GM23338 (cell line): ENCODE data around the gene CD59. TPM values are rescaled to one million over a fixed set of nuclear protein-coding genes. Genes with fewer than 3 reads are reported as not detected.

Experiments
- ATAC-seq: fragments of 200-7000 bp; cut with Tn5 transposase; 3 replicates; pipeline ENCODE4 v1.9.1; 2020
- DNase-seq: peaks from one replicate; pipeline ENCODE4 v3.0.0-alpha.2; 2015; ENCODE audit warnings: low spot score
- H2AFZ ChIP-seq: fragments of 200-600 bp; sonication (generic); 2 replicates; pipeline ENCODE4 v1.8.0; 2016; ENCODE audit warnings: antibody characterized with exemption, mild to moderate bottlenecking, moderate library complexity
- H3F3A ChIP-seq: fragments of 200-600 bp; sonication (generic); replicated peaks from 2 replicates; pipeline ENCODE4 v1.8.0; 2017; ENCODE audit warnings: antibody characterized with exemption, mixed run types, low read depth
- H3K27ac ChIP-seq: fragments of 200-600 bp; sonication (generic); 2 replicates; pipeline ENCODE4 v1.6.1; 2016; ENCODE audit warnings: low read depth
- H3K27me3 ChIP-seq: fragments of 200-600 bp; sonication (generic); 2 replicates; pipeline ENCODE4 v1.8.0; 2016; ENCODE audit warnings: mild to moderate bottlenecking, mixed run types, moderate library complexity; ENCODE audit not compliant: insufficient read depth
- H3K36me3 ChIP-seq: fragments of 200-600 bp; sonication (generic); 2 replicates; pipeline ENCODE4 v1.8.0; 2016; ENCODE audit warnings: mild to moderate bottlenecking; ENCODE audit not compliant: insufficient read depth
- H3K4me1 ChIP-seq: fragments of 200-600 bp; sonication (generic); 2 replicates; pipeline ENCODE4 v1.8.0; 2016; ENCODE audit warnings: mild to moderate bottlenecking, moderate library complexity; ENCODE audit not compliant: insufficient read depth
- H3K4me2 ChIP-seq: fragments of 200-600 bp; sonication (generic); 2 replicates; pipeline ENCODE4 v1.7.1; 2017; ENCODE audit warnings: mixed run types
- H3K4me3 ChIP-seq: fragments of 200-600 bp; sonication (generic); 2 replicates; pipeline ENCODE4 v1.6.1; 2016; ENCODE audit warnings: mixed run types
- H3K79me2 ChIP-seq: fragments of 200-600 bp; sonication (generic); replicated peaks from 2 replicates; pipeline ENCODE4 v1.8.0; 2017; ENCODE audit warnings: mild to moderate bottlenecking; ENCODE audit not compliant: insufficient read depth
- H3K9me2 ChIP-seq: fragments of 200-600 bp; sonication (generic); 2 replicates; pipeline ENCODE4 v1.8.0; 2017; ENCODE audit not compliant: insufficient read depth
- H4K20me1 ChIP-seq: fragments of 200-600 bp; sonication (generic); replicated peaks from 2 replicates; pipeline ENCODE4 v1.8.0; 2017; ENCODE audit warnings: mild to moderate bottlenecking; ENCODE audit not compliant: insufficient read depth
- H3K27ac Mint-ChIP-seq: 2 replicates; pipeline ENCODE4 v1.8.0; 2020; ENCODE audit warnings: inconsistent platforms, mild to moderate bottlenecking, moderate library complexity, mixed read lengths
- H3K27me3 Mint-ChIP-seq: 3 replicates; pipeline ENCODE4 v1.8.0; 2022; ENCODE audit warnings: low read depth, mild to moderate bottlenecking, moderate library complexity, mixed read lengths, inconsistent platforms; ENCODE audit not compliant: insufficient read depth, poor library complexity
- H3K36me3 Mint-ChIP-seq: 3 replicates; pipeline ENCODE4 v1.8.0; 2021; ENCODE audit warnings: low read depth, mild to moderate bottlenecking, inconsistent platforms, moderate library complexity, mixed read lengths
- H3K4me1 Mint-ChIP-seq: 3 replicates; pipeline ENCODE4 v1.8.0; 2020; ENCODE audit warnings: mild to moderate bottlenecking, inconsistent platforms, mixed read lengths
- H3K4me3 Mint-ChIP-seq: 3 replicates; pipeline ENCODE4 v1.8.0; 2021; ENCODE audit warnings: moderate library complexity, mild to moderate bottlenecking, inconsistent platforms, mixed read lengths
- H3K9me3 Mint-ChIP-seq: 3 replicates; pipeline ENCODE4 v1.8.0; 2020; ENCODE audit warnings: moderate library complexity, mild to moderate bottlenecking, inconsistent platforms, mixed read lengths
- CTCF ChIP-seq, 2 experiments: fragments of 200-600 bp in 1 of 2; sonication (generic) in 1 of 2; conservative IDR thresholded peaks; 2 replicates each; pipeline versions ENCODE4 v1.5.1 to v1.6.1; 2016 to 2017; ENCODE audit warnings: antibody characterized with exemption in 2 of 2, low read depth in 2 of 2, mild to moderate bottlenecking in 2 of 2, moderate library complexity in 1 of 2
- EZH2 ChIP-seq: fragments of 200-600 bp; sonication (generic); IDR thresholded peaks from one replicate; pipeline ENCODE4 v1.8.0; 2017; ENCODE audit warnings: antibody characterized with exemption, mild to moderate bottlenecking, low read depth; ENCODE audit not compliant: unreplicated experiment
- JUNB ChIP-seq: IDR thresholded peaks from one replicate; pipeline ENCODE4 v1.6.1; 2016; ENCODE audit warnings: antibody characterized with exemption; ENCODE audit not compliant: unreplicated experiment
- NANOG ChIP-seq: IDR thresholded peaks from 2 replicates; pipeline ENCODE4 v1.6.1; 2016; ENCODE audit warnings: antibody characterized with exemption, borderline replicate concordance
- REST ChIP-seq: IDR thresholded peaks from one replicate; pipeline ENCODE4 v1.6.1; 2018; ENCODE audit warnings: antibody characterized with exemption; ENCODE audit not compliant: unreplicated experiment
- STAT1 ChIP-seq: IDR thresholded peaks from one replicate; pipeline ENCODE4 v1.6.1; 2016; ENCODE audit warnings: antibody characterized with exemption; ENCODE audit not compliant: unreplicated experiment
- ZNF114 ChIP-seq: fragments of 250-450 bp; sonication (Bioruptor Pico); IDR thresholded peaks from 2 replicates; pipeline ENCODE4 v1.5.0; 2020; ENCODE audit warnings: mild to moderate bottlenecking, moderate library complexity
- polyA plus RNA-seq: library from polyadenylated mRNA; unstranded; fragments of >200 nt; fragmentation: Nextera tagmentation; extraction: Ambion mirVana; gene quantifications from 2 replicates; pipeline ENCODE4 v1.2.1, GENCODE V29; 2016
- total RNA-seq: library from RNA; depleted of rRNA; stranded (reverse); fragments of >200 nt; shearing (Covaris generic); gene quantifications from 2 replicates; pipeline ENCODE4 v1.2.3, GENCODE V29; 2014
- TF ChIP-seq, protein P1 (sequence below): fragments of 250-450 bp; sonication (Bioruptor Pico); IDR thresholded peaks from 2 replicates; pipeline ENCODE4 v1.5.0; 2020; ENCODE audit warnings: mild to moderate bottlenecking, moderate library complexity

Gene CD59
- total and polyA plus RNA-seq, 2 experiments from 2014 or later, result 41.5 to 86.6 TPM

DNA sequence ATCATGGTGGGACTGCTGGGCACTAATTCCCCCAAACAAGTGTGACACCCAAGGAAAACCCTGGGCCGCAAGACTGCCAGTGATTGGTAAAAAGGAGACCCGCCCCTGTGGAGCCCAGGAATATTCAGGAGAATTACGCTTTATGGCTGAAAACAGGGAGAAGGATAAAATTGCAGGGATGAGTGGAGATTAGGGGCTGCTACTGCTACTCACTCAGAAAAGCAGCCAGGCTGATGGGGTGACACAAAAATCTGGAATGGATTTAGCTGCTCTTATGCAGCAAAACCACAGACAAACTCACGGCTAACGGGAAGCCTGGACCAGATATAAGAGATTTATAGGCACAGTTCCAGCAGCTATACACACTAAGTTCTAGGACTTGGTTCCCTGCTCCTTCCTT lies 42.5 kb upstream of the CD59 start:
- peaks cover 17% of the 10 kb centered on the region for H3K27me3 Mint-ChIP-seq
- Histone ChIP-seq H2AFZ (peak overlapping the region; percentile 97), H3K4me1 (peaks cover 44% of the 10 kb centered on the region), H3K79me2 (no peaks in the 10 kb centered on the region), H3K4me2 (peak overlapping the region; percentile 56), H3K4me3 (peak overlapping the region; percentile 16; the same call in 1 of the 2 replicates), H3K36me3 (no peaks in the 10 kb centered on the region), H3F3A (no peaks in the 10 kb centered on the region), H3K27me3 (peaks cover 17% of the 10 kb centered on the region), H3K9me2 (peaks cover 10% of the 10 kb centered on the region; the same call in 1 of the 2 replicates), H4K20me1 (peaks cover 2% of the 10 kb centered on the region; the same call in 1 of the 2 replicates), H3K27ac (no peak overlapping the region)
- no peaks in the 10 kb centered on the region for H3K36me3 Mint-ChIP-seq
- no peak for ATAC-seq
- H3K4me1 Mint-ChIP-seq, result peaks cover 44% of the 10 kb centered on the region
- TF ChIP-seq STAT1 (no peak), CTCF (conservative IDR thresholded peaks at IDR 0.05; ENCODE audit: low read depth in 2 of 2) (no peak), ZNF114 (CRISPR knock-in tag) (no peak), NANOG (no peak), REST (no peak), EZH2 (no peak), JUNB (no peak)
- TF ChIP-seq, protein P1, sequence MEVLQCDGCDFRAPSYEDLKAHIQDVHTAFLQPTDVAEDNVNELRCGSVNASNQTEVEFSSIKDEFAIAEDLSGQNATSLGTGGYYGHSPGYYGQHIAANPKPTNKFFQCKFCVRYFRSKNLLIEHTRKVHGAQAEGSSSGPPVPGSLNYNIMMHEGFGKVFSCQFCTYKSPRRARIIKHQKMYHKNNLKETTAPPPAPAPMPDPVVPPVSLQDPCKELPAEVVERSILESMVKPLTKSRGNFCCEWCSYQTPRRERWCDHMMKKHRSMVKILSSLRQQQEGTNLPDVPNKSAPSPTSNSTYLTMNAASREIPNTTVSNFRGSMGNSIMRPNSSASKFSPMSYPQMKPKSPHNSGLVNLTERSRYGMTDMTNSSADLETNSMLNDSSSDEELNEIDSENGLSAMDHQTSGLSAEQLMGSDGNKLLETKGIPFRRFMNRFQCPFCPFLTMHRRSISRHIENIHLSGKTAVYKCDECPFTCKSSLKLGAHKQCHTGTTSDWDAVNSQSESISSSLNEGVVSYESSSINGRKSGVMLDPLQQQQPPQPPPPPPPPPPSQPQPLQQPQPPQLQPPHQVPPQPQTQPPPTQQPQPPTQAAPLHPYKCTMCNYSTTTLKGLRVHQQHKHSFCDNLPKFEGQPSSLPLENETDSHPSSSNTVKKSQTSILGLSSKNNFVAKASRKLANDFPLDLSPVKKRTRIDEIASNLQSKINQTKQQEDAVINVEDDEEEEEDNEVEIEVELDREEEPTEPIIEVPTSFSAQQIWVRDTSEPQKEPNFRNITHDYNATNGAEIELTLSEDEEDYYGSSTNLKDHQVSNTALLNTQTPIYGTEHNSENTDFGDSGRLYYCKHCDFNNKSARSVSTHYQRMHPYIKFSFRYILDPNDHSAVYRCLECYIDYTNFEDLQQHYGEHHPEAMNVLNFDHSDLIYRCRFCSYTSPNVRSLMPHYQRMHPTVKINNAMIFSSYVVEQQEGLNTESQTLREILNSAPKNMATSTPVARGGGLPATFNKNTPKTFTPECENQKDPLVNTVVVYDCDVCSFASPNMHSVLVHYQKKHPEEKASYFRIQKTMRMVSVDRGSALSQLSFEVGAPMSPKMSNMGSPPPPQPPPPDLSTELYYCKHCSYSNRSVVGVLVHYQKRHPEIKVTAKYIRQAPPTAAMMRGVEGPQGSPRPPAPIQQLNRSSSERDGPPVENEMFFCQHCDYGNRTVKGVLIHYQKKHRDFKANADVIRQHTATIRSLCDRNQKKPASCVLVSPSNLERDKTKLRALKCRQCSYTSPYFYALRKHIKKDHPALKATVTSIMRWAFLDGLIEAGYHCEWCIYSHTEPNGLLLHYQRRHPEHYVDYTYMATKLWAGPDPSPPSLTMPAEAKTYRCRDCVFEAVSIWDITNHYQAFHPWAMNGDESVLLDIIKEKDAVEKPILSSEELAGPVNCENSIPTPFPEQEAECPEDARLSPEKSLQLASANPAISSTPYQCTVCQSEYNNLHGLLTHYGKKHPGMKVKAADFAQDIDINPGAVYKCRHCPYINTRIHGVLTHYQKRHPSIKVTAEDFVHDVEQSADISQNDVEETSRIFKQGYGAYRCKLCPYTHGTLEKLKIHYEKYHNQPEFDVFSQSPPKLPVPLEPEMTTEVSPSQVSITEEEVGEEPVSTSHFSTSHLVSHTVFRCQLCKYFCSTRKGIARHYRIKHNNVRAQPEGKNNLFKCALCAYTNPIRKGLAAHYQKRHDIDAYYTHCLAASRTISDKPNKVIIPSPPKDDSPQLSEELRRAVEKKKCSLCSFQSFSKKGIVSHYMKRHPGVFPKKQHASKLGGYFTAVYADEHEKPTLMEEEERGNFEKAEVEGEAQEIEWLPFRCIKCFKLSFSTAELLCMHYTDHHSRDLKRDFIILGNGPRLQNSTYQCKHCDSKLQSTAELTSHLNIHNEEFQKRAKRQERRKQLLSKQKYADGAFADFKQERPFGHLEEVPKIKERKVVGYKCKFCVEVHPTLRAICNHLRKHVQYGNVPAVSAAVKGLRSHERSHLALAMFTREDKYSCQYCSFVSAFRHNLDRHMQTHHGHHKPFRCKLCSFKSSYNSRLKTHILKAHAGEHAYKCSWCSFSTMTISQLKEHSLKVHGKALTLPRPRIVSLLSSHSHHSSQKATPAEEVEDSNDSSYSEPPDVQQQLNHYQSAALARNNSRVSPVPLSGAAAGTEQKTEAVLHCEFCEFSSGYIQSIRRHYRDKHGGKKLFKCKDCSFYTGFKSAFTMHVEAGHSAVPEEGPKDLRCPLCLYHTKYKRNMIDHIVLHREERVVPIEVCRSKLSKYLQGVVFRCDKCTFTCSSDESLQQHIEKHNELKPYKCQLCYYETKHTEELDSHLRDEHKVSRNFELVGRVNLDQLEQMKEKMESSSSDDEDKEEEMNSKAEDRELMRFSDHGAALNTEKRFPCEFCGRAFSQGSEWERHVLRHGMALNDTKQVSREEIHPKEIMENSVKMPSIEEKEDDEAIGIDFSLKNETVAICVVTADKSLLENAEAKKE, result no peak
- no peaks in the 10 kb centered on the region for H3K9me3 Mint-ChIP-seq
- H3K27ac Mint-ChIP-seq, result no peak overlapping the region
- 0 out of 3 replicates have a peak overlapping the region, but pooled peaks have one; percentile 9 for H3K4me3 Mint-ChIP-seq
- peak; percentile 44 for DNase-seq
